ENCODE results near the gene DNAH17.

The DNAH17 gene

GRCh38 chr17:78588258-78589030 lies 11.2 kb upstream of the DNAH17 start:
- no peak for TF ChIP-seq CTCF (IDR thresholded peaks at IDR 0.05; ENCODE audit: control insufficient read depth, extremely low read depth, insufficient read depth)
- DNase-seq (ENCODE audit: low read depth): no peak
- no peak overlapping the region for H3K4me3 ChIP-seq (ENCODE audit: low read depth, low read length)

GRCh38 chr17:78585006-78585630 lies 7.9 kb upstream of the DNAH17 start:
- no peak for DNase-seq (ENCODE audit: low read depth)
- no peak for TF ChIP-seq CTCF (IDR thresholded peaks at IDR 0.05; ENCODE audit: control insufficient read depth, extremely low read depth, insufficient read depth)
- no peak overlapping the region for H3K4me3 ChIP-seq (ENCODE audit: low read depth, low read length)

- H3K4me3 ChIP-seq (ENCODE audit: low read depth, low read length): no peak overlapping the region
- TF ChIP-seq CTCF (IDR thresholded peaks at IDR 0.05; ENCODE audit: control insufficient read depth, extremely low read depth, insufficient read depth): no peak
- DNase-seq (ENCODE audit: low read depth): no peak
Observed at GRCh38 chr17:78583091-78583490, 5.9 kb upstream of the DNAH17 start.

GRCh38 chr17:78581304-78581703 lies 4.1 kb upstream of the DNAH17 start:
- no peak for DNase-seq (ENCODE audit: low read depth)
- TF ChIP-seq CTCF (IDR thresholded peaks at IDR 0.05; ENCODE audit: control insufficient read depth, extremely low read depth, insufficient read depth): no peak
- no peak overlapping the region for H3K4me3 ChIP-seq (ENCODE audit: low read depth, low read length)

GRCh38 chr17:78580277-78580804 lies 3.1 kb upstream of the DNAH17 start:
- no peak overlapping the region for H3K4me3 ChIP-seq (ENCODE audit: low read depth, low read length)
- no peak for TF ChIP-seq CTCF (IDR thresholded peaks at IDR 0.05; ENCODE audit: control insufficient read depth, extremely low read depth, insufficient read depth)
- DNase-seq (ENCODE audit: low read depth): no peak

- H3K4me3 ChIP-seq (ENCODE audit: low read depth, low read length): no peak overlapping the region
- TF ChIP-seq CTCF (IDR thresholded peaks at IDR 0.05; ENCODE audit: control insufficient read depth, extremely low read depth, insufficient read depth): no peak
- DNase-seq (ENCODE audit: low read depth): no peak
Observed at GRCh38 chr17:78576389-78577112, 645 bp downstream of the DNAH17 start.

Measured in LNCaP clone FGC (cell line).